GM21737 (cell line): Measurements from ENCODE around the gene LSM14A.

Experiments
- ATAC-seq: cut with Tn5 transposase; IDR thresholded peaks from one replicate; pipeline ENCODE4 v1.9.1; 2021; ENCODE audit warnings: mild to moderate bottlenecking, moderate library complexity; ENCODE audit not compliant: unreplicated experiment

The LSM14A gene

GRCh38 chr19:34254046-34254697 is 81.9 kb downstream of the LSM14A start, which contains the start of gene GARRE1:
TSS of gene GARRE1 (plus strand) at chr19:34254554. CDS start at chr19:34300474, 45,920 bp downstream.
- peak; percentile 83 for ATAC-seq

- peak; percentile 51 for ATAC-seq
Measured at GRCh38 chr19:34254698-34255432, 82.6 kb downstream of the LSM14A start.

GRCh38 chr19:34255546-34255945 is 83.2 kb downstream of the LSM14A start:
- no peak for ATAC-seq

- ATAC-seq: no peak
Measured at GRCh38 chr19:34256835-34257558, 84.7 kb downstream of the LSM14A start.

GRCh38 chr19:34257559-34257924 is 85.2 kb downstream of the LSM14A start:
- ATAC-seq: no peak

GRCh38 chr19:34259367-34260095 is 87.2 kb downstream of the LSM14A start:
- ATAC-seq: no peak

- no peak for ATAC-seq
Measured at GRCh38 chr19:34260771-34261173, 88.5 kb downstream of the LSM14A start.

GRCh38 chr19:34261334-34262109 is 89.2 kb downstream of the LSM14A start:
- ATAC-seq: no peak

GRCh38 chr19:34263745-34264237 is 91.5 kb downstream of the LSM14A start:
- no peak for ATAC-seq

GRCh38 chr19:34265221-34265650 is 92.9 kb downstream of the LSM14A start:
- no peak for ATAC-seq

GRCh38 chr19:34269081-34269480 is 96.8 kb downstream of the LSM14A start:
- no peak for ATAC-seq

GRCh38 chr19:34269489-34269888 is 97.2 kb downstream of the LSM14A start:
- peak; percentile 9 for ATAC-seq

- ATAC-seq: peak; percentile 63
Measured at GRCh38 chr19:34269968-34270621, 97.8 kb downstream of the LSM14A start.

- ATAC-seq: no peak
Measured at GRCh38 chr19:34273121-34273520, 100.8 kb downstream of the LSM14A start.

GRCh38 chr19:34274284-34274826 is 102.1 kb downstream of the LSM14A start:
- ATAC-seq: no peak

- ATAC-seq: no peak
Measured at GRCh38 chr19:34274827-34275625, 102.7 kb downstream of the LSM14A start.

- ATAC-seq: no peak
Measured at GRCh38 chr19:34275705-34276104, 103.4 kb downstream of the LSM14A start.

GRCh38 chr19:34276614-34277013 is 104.3 kb downstream of the LSM14A start:
- no peak for ATAC-seq
